ENCODE results near the gene KCTD1. TPM values are rescaled to one million over a fixed set of nuclear protein-coding genes. Genes with fewer than 3 reads are reported as not detected.

KCTD1 gene
- total and polyA plus RNA-seq, 2 of the 8 experiments (the other 6 are each of a cell fraction or from before 2014, with no cell fraction given), result 7.7 to 14.0 TPM

GRCh38 chr18:26473672-26474071 lies 74.7 kb downstream of the KCTD1 start:
- Histone ChIP-seq H3K79me1 (ENCODE audit: low read depth, low read length) (no peaks in the 10 kb centered on the region), H2BK120ac (replicated peaks; ENCODE audit: low read depth, low read length) (no peak overlapping the region), H2AK5ac (ENCODE audit: low read depth, low read length) (no peak overlapping the region), H3K4ac (replicated peaks; ENCODE audit: insufficient read length, low read depth, low read length) (no peak overlapping the region), H2BK15ac (ENCODE audit: low read length) (no peak overlapping the region), H3K36me3 (ENCODE audit: control insufficient read depth in 2 of 4, insufficient read depth in 4 of 4, low read length in 3 of 4) (peaks cover 0 to 5% (median 0%) of the 10 kb centered on the region in 4 experiments; a peak in 2 of 8 replicates), H2BK20ac (ENCODE audit: low read length) (no peak overlapping the region), H3K27me3 (replicated peaks in 1 of 4; ENCODE audit: control insufficient read depth in 3 of 4, extremely low read depth in 1 of 4, insufficient read depth in 3 of 4, low read length in 3 of 4) (no peaks in the 10 kb centered on the region), H3K79me2 (ENCODE audit: control insufficient read depth in 1 of 2, insufficient read depth in 2 of 2, low read length in 2 of 2) (no peaks in the 10 kb centered on the region), H3K23me2 (ENCODE audit: low read depth, low read length) (no peaks in the 10 kb centered on the region), H3K56ac (replicated peaks; ENCODE audit: insufficient read length, low read depth, low read length) (no peak overlapping the region), H3K9me3 (ENCODE audit: insufficient read depth in 2 of 2, low read depth in 1 of 2, low read length in 1 of 2) (no peaks in the 10 kb centered on the region), H3K27ac (ENCODE audit: low read depth, low read length) (no peak overlapping the region), H3K23ac (ENCODE audit: insufficient read length) (no peak overlapping the region), H2AFZ (ENCODE audit: low read length) (no peak overlapping the region), H3K4me1 (replicated peaks in 1 of 4; ENCODE audit: control insufficient read depth in 3 of 4, insufficient read depth in 4 of 4, low read length in 3 of 4) (peaks cover 0 to 13% (median 2%) of the 10 kb centered on the region in 4 experiments; a peak in 5 of 7 replicates), H4K8ac (ENCODE audit: extremely low read depth, insufficient read depth, low read length) (no peak overlapping the region), H3K4me3 (ENCODE audit: extremely low read depth in 1 of 4, insufficient read depth in 2 of 4, low read depth in 3 of 4, low read length in 4 of 4) (no peak overlapping the region), H3K4me2 (ENCODE audit: insufficient read depth in 1 of 2, low read depth in 2 of 2, low read length in 2 of 2) (no peak overlapping the region), H4K20me1 (replicated peaks in 1 of 2; ENCODE audit: control insufficient read depth in 1 of 2, insufficient read depth in 2 of 2, low read length in 2 of 2) (no peaks in the 10 kb centered on the region), H3K9ac (replicated peaks in 1 of 4; ENCODE audit: extremely low read depth in 1 of 4, low read depth in 3 of 4, low read length in 3 of 4) (no peak overlapping the region), H4K91ac (replicated peaks; ENCODE audit: insufficient read length, low read length) (no peak overlapping the region), H2BK12ac (ENCODE audit: low read depth, low read length) (no peak overlapping the region), H3K14ac (ENCODE audit: insufficient read length) (no peak overlapping the region), H2BK5ac (ENCODE audit: low read depth, low read length) (no peak overlapping the region), H3K18ac (ENCODE audit: extremely low read depth, low read length) (no peak overlapping the region), H4K5ac (ENCODE audit: insufficient read length, low read depth, low read length) (no peak overlapping the region)
- FAIRE-seq (no peak), DNase-seq (ENCODE audit: low read depth in 1 of 2, low spot score in 2 of 2) (no peak)
- ChIA-PET CTCF (ENCODE audit: partially characterized antibody) (interaction anchor here (1.5 to 9.8 kb wide), 4 partner anchors 14 to 148 kb away, joined by 4 to 67 read pairs (median 16); no protein-coding TSS in a partner anchor), POLR2A (ENCODE audit: partially characterized antibody) (no interaction called here)
- 85% methylated on average over 4 of the region's 4 CpGs; no CpG with 5 or more reads in 1 of the 2 experiments for WGBS, 2 experiments (ENCODE audit: extremely low coverage in 1 of 2, insufficient coverage in 1 of 2, insufficient read length in 1 of 2, insufficient replicate concordance in 2 of 2, low coverage in 1 of 2, low lambda C conversion rate in 2 of 2, missing lambda C conversion rate in 1 of 2)
- TF ChIP-seq SIN3A (conservative IDR thresholded peaks at IDR 0.05 in 1 of 2, IDR thresholded peaks at IDR 0.05 in 1 of 2; ENCODE audit: low read depth in 1 of 2, low read length in 2 of 2) (no peak), ZNF274 (IDR thresholded peaks at IDR 0.05; ENCODE audit: borderline replicate concordance, extremely low read depth, low read length) (no peak), MAX (IDR thresholded peaks at IDR 0.05) (no peak), SAP30 (IDR thresholded peaks at IDR 0.05; ENCODE audit: insufficient read depth, insufficient replicate concordance, low read length) (no peak), RNF2 (IDR thresholded peaks at IDR 0.05; ENCODE audit: borderline replicate concordance, low read depth, low read length, missing control alignments, poor library complexity, severe bottlenecking) (no peak), SUZ12 (IDR thresholded peaks at IDR 0.05; ENCODE audit: low read length) (no peak), NANOG (IDR thresholded peaks at IDR 0.05; ENCODE audit: insufficient read depth, low read depth, low read length, poor library complexity, severe bottlenecking) (no peak), SP1 (IDR thresholded peaks at IDR 0.05; ENCODE audit: low read depth, low read length) (no peak), HDAC6 (IDR thresholded peaks at IDR 0.05; ENCODE audit: low read depth, low read length) (no peak), TAF7 (optimal IDR thresholded peaks at IDR 0.05; ENCODE audit: borderline replicate concordance, low read depth, low read length) (no peak), CTBP2 (IDR thresholded peaks at IDR 0.05; ENCODE audit: borderline replicate concordance, insufficient read depth, insufficient read length, low read length) (no peak)
- TF ChIP-seq, protein P1, sequence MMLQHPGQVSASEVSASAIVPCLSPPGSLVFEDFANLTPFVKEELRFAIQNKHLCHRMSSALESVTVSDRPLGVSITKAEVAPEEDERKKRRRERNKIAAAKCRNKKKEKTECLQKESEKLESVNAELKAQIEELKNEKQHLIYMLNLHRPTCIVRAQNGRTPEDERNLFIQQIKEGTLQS (IDR thresholded peaks at IDR 0.05; ENCODE audit: insufficient read depth, low read depth, low read length), result no peak

Measured in H1 (cell line).